GM18499 (cell line): ENCODE measurements around the gene PEX14.
"Not testable (repeated sequence)": the region's sequence is repeated elsewhere in the genome, so short reads cannot be mapped to it uniquely, and the experiment has no call there.

Experiments
- ATAC-seq: cut with Tn5 transposase; IDR thresholded peaks from one replicate; pipeline ENCODE4 v1.9.1; 2021; ENCODE audit warnings: moderate number of reproducible peaks; ENCODE audit not compliant: insufficient read depth, unreplicated experiment

PEX14 gene

DNA sequence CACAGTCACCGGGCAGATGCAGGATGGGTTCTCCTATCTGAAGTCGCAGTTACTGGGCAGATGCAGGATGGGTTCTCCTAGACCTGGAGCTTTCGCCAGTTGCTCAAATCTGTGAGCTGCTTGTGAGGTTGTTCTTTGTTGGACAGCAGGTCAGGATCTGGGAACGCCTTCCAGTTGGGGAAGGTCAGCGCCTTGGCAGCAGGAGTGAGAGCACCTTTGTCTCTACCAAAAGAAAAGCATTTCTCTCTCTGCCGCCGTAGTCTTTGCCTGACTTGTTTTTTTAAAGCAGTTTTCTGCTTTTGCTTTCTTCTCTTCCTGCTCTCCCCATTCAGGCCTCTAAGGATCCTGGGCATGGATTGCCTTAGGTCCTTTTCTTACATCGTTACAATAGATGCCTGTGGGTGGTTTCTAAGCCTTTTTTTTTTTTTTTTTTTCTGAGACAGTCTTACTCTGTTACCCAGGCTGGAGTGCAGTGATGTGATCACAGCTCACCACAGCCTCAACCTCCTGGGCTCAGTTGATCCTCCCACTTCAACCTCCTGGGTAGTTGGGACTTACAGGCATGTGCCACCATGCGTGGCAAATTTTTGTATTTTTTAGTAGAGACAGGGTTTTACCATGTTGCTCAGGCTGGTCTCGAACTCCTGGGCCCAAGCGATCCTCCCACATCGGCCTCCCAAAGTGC is 15.7 kb downstream of the PEX14 start:
- ATAC-seq: no peak

DNA sequence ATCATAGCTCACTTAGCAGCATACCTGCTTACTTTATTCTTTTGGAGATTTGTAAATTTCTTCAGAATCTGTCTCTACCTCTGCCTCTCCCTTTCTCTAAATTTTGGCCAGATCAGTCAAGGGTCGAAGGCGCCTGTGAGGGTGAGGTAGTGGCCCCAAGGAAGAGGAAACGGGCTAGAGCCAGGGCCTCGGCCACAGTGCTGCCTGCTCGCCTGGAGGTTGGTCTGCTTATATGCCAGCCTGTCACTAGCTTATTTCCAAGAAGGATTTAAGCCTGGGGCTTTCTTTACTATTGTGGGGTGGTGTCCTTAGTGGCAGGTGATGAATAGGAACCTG is 19.6 kb downstream of the PEX14 start:
- no peak for ATAC-seq

DNA sequence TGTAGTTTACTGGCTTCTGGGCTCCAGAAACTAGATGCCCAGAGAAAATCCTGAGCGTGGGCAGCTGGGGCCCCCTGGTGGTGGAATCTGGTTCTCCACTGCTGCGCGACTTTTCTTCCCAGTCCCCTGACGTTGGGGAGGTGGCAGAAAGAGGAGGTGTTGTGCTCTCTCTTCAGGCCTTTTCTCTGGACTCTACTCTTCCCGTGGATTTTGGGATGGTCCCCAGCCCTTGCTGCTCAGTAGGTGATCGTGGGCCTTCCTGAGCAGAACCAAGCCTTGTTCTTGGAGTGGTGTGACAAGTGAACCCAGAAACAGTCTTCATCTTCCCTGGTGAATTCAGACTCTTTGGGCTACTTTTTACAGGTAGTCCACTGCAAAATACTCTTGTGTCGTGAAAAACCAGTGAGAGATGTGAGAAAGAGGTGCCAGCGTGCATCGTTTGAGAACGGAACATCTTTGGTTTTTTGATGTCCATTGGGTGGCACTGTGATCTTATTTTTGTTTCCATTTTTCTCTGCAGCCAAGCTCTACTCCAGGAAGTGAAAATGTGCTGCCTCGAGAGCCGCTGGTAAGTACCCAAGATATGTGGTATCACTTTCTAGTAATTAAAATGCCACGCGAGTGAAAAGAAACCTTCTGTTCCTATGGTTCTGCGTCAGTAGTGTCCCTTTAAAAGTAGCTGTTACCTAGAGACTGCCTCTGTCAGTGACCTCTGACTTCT is 20.2 kb downstream of the PEX14 start:
- ATAC-seq: peak; percentile 79

DNA sequence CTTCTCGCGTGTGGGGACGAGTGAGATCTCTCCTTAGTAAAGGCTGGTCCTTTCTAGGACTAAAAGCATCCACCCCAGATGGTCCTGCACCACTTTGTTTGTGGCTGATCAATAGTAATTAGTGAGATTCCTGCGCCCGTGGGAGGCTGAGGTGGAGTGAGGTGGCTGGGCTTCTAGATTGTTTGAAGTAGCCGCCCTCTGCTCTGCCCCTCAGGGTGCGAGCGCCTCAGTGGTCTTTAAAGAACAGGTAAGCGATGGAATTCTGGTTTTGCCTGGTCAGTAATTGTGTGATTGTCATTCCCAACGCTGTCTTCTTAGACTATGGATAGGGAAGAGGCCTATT is 20.7 kb downstream of the PEX14 start:
- ATAC-seq: no peak

DNA sequence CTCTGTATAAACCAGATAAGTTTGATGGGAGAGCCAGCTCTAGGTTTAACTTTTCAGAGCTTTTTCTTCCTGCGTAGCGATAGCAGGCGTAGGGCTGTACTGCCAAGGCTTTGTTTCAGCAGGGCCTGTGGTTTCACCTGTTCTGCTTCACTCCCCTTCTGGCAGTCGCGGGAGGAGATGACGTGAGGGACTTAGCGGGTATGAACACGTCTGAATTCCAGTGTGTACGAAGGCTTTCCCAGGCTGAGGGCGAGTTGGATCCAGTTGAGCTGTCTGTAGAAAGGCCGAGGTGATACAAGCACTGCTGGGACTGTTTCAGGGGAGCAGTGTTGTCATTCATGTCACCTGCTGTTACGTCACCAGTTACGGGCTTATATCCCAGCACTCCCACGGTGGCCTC is 21.2 kb downstream of the PEX14 start:
- ATAC-seq: no peak

DNA sequence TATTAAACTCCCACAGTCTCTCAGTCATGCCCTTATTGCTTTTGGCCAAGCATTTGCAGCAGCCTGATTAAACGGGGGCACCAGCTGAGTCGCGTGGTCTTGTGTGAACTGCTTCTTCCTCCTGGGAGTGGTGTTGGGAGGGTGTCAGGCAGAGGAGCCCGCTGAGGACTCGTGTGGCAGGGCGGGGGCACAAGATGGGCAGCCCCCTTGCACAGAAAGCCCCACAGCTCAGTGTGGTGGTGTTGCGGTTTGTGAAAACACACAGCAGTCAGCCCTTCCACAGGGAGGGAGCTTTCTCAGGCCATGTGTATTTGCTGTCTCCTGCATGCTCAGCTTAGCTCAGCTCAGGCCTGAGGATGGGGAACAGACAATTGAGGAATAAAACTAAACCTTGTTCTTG is 22.4 kb downstream of the PEX14 start:
- ATAC-seq: no peak

DNA sequence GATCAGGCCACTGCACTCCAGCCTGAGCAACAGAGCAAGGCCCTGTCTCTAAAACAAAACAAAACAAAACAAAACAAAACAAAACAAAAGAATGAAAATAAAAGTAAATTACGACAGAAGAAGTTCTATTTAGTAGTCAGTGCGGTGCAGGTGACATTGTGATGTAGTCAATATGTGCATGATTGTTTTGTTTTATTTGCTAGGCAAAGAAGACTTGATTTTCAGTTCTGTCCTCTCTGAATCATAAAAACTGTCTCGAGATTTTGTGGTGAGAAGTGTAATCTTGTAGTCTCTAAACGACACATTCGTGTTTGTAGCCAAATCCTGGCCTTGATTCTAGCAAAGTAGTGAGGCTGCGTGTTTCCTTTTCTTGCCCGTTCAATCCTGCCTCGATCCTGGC is 23.5 kb downstream of the PEX14 start:
- ATAC-seq: no peak

DNA sequence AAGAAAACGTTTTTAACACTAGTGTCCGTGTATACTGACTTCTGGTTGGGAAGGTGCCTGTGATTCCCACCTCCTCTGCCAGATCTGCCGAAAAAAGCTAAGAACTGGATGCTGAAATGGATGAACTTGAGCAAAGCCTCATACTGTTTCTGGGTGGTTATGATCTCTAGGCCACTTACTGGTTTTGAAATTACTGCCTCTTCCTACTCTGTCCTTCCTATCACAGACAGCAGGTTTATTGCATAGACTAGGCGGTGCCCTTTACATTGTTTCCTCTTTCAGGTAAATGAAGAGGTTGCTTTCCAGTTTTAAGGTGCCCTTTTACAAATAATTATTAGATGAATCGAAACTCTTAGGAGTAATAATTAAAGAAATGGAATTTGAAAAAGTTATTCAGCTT is 27.5 kb downstream of the PEX14 start:
- no peak for ATAC-seq

DNA sequence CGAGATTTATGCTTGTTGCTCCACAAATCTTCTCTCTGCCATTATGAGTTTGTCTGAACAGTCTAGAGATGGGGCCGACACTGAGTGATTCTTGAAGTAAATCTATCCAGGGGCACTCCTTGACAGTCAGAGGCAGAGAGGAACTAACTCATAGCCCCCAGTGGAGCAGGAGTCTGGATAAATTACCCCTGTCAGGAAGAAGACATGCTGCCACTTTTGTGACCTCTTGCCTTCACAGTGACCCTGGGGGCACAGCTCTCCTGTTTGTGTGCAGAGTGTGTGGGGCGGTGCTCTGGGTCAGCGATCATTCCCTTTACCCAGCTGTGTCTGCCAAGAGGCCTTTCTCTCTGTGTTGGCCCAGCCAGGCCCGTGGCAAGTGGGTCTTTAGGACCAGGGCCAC is 29.5 kb downstream of the PEX14 start:
- no peak for ATAC-seq

DNA sequence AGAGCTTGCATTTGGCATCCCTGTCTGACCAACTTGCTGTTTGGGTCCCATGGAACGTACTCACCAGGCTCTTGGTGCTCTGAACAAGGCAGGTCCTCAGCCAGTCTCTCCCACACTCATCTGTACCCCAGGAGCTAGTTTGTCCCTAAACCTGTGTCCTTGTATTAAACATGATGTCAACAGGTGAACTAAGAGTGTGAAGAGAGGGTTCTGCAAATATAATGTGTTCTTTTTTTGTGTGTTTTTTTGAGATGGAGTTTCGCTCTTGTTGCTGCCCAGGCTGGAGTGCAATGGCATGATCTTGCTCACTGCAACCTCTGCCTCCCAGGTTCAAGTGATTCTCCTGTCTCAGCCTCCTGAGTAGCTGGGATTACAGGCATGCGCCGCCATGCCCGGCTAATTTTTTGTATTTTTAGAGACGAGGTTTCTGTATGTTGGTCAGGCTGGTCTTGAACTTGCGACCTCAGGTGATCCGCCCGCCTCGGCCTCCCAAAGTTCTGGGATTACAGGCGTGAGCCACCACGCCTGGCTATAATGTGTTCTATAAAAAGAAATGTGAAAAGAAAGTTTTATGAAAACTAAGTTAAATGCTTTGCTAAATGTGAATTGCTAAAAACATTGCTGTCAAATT is 31.4 kb downstream of the PEX14 start:
- not testable (repeated sequence) for ATAC-seq

DNA sequence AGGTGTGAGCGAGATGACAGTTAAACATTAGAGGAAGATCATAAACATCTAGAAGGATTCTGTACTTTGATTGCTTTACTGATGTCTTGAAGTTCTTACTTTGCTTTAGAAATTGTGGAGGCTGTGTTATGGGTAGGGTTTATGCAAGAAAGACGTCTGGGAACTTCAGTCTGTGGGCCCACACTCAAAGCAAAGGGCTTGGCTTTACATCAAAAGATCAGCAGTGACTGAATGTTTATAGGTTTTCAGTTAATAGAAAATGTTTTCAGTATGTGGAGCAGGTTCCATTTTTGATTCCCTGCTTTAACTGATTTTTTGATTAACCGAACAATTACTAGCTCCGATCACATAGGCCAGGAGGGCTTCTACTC is 31.9 kb downstream of the PEX14 start:
- no peak for ATAC-seq

DNA sequence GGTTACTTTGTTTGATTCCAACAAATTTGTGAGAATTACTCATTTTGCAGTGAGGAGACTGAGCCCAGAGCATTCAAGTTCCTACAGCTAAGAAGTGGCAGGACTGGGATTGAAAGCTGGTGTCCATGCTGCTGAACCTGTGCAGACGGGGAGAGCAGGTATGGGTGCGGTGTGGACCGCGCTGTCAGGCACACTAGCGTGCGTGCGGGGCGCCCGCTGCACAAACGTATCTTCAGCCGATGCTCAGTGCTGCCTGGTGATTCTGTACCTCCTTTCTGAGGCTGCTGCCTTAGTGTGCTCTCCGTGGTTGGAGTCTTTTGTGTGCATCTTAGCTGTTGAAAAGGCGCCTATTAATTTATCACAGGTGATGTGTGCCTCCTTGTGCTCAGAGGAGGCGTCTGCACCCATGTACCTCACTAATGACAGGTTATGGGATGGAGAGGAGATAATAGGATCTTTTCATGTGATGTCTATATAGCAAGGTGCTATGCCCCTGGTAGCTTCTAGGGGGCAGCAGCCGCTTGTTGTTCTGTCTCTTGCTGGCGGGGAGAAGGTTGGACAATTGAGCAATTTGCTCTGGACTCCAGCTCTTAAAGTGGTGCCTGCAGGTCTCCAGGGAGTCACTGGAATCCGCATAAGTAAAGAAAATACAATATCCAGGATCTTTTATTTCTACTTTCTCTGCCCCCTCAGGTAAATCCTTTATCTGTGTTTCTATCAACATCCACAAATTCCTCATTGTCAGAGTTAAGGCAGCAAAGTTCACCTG is 32.5 kb downstream of the PEX14 start:
- ATAC-seq: no peak

DNA sequence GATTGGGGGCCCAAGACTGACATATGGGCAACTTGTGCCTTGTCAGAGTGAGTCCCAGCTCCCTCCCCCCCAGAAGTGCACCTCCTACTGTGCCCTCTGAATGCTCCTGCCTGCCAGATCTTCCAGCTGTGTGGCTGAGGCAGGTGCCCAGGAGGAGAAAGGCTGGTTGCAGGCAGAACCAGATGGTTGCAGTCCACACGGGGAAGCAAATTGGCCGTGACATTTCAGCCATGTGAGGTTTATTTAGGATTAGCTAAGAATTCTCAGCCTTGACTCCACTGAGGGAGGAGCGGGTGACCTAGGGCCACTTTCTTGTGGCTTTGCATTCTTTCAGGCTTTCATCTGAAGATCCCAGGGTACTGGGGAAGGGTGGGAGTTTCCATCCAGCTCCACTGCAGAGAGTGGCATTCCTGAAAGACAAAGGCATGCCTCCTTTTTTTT is 33.8 kb downstream of the PEX14 start:
- no peak for ATAC-seq

DNA sequence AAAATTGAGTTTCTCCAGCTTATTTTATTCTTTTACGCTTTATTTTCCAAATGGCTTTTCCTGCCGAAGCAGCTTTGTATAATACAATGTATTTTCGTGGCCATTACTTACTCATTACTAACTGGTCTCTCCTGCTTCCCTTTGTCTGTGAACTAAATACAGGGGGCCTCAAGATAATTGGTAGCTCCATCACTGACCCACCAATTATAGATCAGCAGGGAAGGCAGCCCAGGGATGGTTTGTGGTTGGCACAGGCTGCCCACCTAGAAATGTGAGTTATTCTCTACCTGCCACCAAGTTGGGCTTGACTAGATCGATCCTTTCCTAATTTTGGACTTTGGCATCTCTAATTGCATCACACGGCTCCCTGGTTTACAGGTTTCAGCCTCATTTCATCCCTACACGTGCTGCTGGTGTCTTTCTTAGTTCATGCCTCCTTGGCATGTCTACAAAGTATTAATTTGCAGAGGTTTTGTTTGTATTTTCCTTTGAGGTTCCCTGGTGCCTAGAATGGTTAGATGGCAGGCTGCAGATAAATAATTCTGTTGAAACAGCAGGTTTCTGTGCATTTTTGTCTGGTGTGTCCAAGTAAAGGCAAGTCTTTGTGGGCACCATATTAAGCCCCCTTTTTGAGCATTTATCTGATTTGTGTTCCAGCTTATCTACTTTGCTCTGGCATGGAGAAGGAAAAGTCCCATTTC is 35.2 kb downstream of the PEX14 start:
- ATAC-seq: no peak

DNA sequence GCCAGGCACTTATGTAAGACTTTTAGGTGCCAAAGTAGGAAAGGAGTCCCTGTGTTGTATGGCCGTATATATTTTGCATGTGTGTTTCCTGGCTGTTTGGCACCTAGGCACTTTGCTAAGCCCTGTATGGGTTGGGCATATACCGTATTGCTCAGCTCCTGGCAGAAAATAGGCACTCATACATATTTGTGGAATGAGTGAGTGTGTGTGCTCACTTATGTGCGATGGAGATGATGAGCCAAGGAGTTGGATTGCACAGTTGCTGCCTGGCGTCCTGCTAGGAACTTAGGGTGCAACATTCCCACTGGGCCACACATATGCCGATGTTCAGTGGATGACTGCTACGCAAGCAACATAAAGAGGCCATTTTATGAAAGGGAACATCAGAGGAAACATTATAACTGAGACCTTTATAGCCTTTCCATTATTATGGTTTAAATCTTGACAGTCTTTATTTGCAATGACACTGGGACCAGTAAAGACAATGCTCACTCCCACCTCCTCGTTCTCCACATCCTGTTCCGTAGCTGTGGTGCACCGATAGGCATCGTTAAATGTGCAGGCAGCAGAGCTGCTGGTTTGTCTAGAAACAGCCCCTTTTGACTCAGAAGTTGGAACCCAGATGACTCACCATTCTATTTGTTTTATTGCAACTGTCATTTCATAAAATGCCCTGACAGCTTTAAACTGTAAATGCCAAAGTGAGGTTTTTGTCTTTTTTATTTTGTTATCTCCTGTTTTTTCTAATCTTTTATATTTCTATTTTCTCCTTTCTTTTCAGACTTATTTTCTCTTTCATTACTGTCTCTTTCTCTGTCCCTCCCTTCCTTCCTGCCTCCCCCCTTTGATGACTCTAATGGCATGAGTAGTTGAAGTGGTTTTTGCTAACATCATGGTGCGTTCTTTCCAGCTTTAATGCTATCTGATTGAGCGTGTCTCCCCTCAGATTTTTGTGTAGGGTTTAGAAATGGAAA is 36.1 kb downstream of the PEX14 start:
- peak; percentile 78 for ATAC-seq

DNA sequence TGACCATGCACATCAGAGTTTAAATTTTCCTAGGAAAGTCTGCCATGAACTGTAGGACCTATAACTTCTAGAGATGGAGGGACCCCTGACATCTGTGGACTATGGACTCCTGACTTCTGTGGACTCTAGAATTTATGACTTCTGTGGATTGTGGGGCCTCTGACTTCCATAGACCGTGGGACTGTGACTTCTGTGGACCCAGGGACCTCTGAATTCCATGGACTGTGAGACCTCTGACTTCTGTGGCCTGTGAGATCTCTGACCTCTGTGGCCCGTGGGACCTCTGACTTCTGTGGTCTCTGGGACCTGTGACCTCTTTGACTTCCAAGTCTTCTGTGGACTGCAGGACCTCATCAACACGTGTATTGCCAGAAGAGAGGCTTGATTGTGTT is 36.7 kb downstream of the PEX14 start:
- no peak for ATAC-seq

DNA sequence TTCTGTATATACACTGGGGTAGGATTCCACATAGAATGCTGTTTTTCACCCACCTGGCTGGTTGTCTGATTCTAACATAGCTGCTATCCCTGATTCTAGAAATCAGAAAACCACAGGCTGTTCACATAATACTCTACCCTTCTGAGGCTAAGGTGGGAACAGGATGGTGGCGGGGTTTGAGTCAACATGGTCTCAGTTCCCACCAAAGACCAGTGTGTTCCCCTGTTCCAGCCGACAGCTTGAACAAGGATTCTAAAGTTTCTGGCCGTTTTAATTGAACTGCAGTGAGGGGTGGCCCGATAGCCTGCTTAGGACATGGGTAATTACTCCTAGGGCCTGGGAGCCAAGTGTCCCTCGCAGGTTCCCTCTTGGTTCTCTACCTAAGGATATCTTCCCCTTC is 38.4 kb downstream of the PEX14 start:
- ATAC-seq: no peak

DNA sequence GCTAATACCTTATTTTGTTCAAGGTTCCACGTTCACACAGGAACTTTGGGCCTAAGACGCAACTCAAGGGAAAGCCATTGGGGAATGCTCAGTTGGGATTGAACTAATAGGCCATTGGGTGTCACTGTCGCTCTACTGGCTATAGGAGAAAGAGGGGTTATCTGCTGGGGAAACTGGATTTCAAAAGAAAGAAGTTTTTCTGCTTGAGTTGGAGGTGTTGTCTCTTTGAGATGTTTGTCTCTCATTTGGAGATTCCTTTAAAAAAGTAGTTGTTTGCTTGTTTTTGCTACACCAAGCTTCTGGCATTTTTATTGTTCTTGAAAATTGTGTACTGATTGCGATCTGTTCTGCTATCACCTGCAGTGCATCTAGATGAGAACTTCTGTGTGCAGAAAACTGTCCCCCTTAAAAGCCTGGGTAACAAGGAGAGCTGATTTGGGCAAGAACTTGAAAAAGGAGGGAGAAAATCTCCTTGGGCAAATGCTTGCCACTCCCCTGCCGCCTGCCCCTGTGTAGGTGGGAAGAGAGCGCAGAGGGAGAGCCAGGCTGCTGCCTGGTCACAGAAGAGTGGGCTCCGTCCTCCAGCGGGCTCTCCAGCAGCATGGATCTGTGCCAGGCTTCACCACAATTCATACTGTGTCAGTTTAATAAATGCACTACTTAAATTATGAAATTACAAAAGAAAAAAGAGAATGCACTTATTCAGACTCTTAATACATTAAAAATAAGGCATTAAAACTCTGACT is 39.9 kb downstream of the PEX14 start:
- no peak for ATAC-seq
